GM23248 (cell line): ENCODE results near the gene SNCA.

ENCODE experiments used
- EZH2 ChIP-seq: fragments of 200-600 bp; sonication (generic); IDR thresholded peaks from 2 replicates; pipeline ENCODE4 v1.6.1; 2018; ENCODE audit warnings: antibody characterized with exemption, mild to moderate bottlenecking; ENCODE audit not compliant: insufficient read depth, poor library complexity, severe bottlenecking
- EZH2phosphoT487 ChIP-seq: fragments of 200-600 bp; sonication (generic); IDR thresholded peaks from 2 replicates; pipeline ENCODE4 v1.6.1; 2018; ENCODE audit warnings: antibody characterized with exemption, moderate library complexity, mild to moderate bottlenecking, low read depth; ENCODE audit not compliant: insufficient read depth

GRCh38 chr4:89773805-89774204, 63.2 kb downstream of the SNCA start:
- TF ChIP-seq EZH2 (no peak), EZH2phosphoT487 (no peak)
